NCI-H1436 treated with DMSO at 0.1 percent for 48 hours (cell line): ENCODE measurements around the gene LRP5.

ENCODE experiments used
- DNase-seq: peaks from one replicate; lab custom pipeline; 2025; lab: John Stamatoyannopoulos, UW

LRP5 gene

DNA sequence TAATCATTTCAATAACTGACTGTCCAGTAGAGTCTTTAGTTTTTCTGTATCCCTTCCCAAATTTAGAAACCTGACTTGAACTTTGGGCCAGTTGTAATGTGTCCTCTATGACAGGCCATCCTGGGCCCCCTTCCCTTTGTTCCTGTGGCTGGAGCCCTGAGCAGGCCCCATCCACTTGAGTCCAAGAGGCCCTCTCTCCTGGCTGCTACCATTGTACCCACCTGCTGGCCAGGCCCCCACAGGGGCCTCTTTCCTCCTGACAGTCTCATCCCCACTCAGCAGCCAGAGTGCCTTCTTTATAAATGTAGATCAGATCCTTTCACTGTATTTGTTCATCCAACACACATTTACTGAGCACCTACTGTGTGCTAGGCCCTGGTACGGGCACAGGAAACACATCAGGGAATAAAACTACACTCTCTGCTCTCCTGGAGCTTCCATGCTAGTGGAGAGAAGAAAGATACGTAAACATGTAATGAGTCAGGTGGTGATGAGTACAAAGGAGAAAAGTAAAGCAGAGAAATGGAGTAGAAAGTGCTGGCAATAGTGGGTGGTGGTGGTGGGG lies 2.7 kb upstream of the LRP5 start:
- DNase-seq = no peak

DNA sequence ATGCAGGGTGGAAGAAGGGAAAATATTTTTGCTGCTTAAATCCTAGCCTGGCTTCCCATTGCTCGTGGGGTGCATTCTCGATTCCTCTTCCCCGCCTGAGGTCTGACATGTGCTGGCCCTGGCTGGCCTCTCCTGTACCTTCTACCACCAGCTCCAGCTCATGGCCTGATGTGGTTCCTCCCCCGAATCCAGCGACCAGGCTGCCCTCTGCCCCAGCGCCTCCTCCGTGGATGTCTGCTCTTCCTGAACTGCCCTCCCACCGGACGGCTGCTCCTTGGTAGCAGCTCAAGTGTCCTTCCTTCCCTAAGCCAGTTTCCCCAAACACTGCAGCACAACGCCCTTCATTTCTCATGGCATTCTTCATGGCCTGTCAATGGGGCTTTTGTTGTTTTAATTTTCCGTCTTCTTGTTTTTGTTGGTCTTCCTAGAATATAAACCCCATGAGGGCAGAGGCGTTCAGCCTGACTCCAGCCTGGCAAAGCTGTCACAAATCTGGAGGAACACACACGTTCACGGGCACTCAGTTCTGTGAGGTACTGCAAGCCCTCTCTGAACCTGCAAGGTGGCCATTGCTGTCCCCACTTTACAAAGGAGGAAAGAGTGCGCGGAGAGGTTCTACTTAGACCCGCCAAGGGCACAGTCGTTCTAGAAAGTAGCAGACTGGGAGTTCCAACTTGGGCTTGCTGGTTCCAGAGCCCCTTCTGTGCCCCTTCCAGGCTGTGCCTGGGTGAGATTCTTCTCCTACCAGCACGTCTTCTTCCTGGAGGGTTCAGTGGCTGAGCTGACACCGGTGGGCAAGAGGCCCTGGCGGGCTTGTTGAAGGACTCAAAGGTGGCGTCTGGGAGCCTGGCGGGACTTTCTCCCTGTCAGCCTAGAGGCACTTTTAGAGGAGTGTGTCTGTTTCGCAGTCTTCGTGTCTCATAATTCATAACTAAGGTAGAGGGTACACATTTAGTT lies 953 bp upstream of the LRP5 start:
- DNase-seq = no peak

DNA sequence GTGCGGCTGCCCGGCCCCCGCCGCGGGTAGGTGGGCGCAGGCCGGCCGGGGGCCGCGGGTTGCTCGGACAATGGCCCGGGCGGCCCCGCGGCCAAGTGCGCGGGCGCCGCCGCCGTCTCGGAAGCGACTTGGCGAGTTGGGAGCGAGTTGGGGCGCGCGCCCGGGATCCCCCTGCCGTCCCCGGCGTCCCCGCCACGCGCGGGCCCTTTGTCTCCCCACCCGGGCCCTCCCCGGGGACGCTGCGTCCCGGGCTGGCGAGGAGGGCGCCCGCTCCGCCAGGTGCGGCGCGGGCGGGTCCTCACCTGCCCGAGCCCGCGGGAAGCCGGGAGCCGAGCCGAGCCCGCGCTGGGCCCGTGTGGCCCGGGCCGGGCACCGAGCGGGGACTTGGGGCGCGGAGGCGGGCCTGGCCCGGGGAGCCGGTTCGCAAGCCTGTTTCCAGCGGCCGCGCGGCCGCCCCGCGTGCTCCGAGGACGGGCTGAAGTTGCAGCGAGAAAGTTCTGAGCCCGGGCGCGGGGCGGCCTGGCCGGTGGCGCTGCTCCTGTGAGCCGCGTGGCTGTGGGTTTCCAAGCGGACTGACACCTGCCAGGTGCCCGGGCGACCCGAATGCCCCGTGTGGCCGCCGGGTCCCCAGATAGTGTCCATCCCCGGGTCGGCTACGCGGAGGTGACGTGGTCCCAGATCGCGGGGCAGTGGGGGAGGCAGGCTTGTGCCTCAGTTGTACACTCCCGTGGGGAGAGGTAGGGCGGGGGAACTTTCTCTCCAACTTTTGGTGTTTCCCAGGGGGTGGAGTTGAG lies 586 bp downstream of the LRP5 start:
- no peak for DNase-seq

DNA sequence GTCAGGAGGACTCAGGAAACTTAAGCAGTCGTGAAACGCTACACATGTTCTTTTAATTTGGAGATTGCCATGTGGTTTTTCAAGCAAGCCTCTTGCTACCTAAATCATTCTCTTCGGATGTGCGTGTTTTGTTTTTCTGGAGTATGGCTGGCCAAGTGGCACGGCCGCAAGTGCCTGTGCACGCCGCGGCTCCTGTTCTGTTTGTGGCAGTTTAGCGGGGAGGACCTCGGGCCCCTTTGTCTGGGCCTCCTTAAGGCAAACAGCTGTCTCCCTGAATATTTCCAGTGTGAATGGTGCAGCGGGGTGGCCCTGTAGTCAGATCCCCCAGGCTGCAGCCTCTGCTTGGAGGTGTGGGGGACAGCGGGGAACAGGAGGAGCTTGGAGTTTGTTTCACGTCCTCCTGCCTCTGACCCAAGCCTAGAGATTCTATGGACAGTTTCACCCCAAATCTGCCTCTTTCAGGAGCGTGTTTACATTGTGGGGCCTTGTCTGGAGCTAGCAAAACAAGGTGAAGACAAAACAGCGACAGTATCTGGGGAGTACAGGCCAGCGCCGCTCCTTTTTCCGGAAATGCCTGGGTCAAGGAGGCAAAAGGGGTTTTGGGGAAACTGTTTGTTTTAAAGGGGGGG lies 1.3 kb downstream of the LRP5 start:
- no peak for DNase-seq

DNA sequence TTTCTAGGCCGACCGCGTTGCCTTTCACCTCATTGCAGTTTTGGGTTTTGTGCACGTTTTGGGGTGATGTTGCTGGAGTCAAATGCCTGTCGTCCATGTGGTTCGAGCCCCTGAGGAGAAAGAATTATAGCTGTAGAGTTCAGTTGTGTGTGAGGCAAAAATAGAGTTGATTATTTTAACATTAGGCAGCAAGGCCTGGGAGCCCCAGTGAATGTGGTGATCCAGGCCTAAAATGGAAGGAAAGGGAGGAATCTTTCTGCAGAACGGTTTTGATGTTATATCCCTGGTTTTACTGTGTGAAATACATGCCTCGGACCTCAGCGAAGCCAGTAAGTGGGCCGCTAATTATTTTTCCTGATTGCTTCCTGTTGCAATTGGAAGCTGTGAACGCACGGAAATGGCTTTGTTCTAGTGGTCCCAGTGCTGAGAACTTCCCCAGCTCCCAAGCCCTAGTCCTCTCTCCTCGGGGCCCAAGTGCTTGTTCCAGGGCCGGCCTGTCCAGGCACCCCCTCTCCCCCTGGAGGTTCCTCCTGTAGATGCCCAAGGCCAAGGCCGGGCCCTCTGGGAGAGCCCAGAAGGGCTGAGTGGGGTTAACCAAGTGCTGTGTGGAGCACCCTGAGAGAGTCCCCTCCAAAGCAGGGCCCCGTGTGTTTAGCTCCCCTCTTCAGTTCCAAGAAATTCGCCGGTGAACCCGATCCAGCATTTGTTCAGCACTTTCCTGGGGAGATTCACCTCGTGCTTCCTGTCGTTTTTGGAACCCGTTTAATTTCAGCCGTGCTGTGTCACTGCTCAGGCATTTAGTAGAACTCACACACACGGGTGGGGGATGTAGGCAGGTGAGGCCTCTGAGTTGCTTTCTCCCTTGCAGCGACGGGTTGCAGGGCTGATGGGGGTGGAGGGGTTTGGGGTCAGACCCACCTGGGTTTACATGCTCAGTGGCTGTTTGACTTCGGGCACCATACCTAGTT lies 2.1 kb downstream of the LRP5 start:
- no peak for DNase-seq

DNA sequence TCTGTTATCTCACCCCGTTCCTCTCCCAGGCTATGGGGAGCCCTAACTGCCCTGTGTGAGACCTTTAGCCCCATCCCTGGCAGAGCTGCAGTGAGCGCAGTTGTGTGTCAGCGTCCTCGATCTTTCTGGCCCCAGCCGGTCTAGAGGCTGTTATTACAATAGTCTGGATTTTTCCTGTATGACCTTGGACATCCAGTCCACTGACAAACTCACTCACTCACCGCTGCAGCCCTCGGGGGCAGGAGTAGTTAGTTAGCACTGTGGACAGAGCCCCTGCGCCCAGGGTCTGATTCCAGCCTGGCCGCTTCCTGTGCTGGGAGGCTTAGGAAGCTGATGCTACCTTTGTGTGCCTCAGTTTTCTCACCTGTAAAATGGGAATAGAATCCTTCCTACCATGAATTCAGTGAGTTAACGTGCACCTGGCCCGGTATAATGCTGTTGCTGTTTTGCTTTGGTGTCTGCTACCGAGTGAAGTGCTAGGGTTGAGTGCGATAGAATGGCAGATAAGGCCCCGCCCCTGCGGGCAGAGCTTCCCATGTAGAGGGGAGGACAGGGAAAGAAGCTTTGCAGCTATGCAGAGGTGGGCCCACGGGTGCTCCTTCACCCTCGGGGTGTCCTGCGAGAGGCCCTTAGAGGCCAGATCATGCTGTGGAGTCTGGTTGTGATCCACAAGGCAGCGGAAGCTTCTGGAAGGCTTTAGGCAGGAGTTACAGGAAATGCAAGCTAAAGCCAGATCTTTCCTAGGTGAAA lies 3.0 kb downstream of the LRP5 start:
- no peak for DNase-seq

DNA sequence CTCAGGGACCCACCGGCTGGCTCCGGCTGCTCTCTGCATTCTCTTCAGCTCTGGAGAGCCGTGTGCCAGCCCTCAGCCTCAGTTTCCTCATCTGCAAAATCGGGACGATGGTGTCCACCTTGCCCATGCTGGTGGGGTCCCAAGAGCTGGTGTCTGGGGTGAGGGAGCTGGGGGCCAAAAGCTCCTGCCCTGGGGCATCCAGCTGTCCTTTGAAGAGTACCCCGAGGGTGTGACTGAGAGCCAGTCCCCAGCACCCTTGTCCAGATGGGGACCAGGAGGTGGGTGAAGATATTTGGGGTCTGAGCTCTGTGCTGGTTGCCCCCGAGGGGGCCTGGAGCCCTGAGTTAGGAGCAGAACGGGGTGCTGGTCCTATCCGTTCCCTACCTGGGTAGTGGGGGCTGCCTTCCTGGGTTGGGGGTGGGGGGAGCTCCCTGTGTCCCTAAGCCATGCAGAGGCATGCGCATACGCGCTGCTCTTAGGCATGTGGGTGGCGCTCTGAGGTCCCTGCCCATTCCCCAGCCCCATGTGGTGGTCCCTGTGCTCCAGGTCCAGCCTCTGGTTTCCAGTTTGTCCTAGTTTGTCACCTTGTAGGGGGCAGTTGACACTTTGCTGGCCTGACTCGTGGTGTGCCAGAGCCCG lies 4.9 kb downstream of the LRP5 start:
- DNase-seq = no peak

DNA sequence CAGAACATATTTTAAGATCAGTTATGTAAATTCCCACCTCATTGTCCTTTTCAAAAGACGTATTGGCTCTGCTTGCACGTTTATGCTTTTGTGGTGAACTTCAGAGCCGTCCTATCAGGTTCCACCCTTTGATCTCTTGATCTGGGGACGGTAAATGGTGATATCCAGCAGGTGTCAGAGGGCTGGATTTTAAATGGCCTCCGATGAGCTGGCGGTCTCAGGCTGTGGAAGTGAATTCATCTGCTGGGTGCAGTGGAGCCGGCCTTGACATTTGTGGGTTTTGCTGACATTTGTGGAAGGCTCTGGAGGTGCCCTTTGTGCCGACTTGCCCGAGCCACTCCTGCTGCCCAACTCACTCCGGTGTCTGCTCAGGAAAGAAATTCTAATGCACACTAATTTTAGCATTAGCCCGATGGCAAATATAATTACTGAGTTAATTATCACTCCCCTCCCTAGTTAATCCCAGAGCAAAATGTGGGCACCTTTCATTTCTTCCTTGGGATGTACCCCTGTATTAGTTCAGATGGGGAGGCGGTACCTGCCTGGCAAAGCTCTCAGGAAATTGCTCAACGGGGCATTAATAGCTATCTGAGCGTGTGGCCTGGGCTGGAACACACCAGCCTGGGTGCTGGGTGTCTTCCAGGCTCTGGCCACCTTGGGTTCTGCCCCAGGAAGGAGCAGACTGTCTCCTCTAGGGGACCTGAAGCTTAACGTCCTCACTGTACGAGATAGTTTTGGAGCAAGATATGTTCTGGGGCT lies 9.1 kb downstream of the LRP5 start:
- no peak for DNase-seq

DNA sequence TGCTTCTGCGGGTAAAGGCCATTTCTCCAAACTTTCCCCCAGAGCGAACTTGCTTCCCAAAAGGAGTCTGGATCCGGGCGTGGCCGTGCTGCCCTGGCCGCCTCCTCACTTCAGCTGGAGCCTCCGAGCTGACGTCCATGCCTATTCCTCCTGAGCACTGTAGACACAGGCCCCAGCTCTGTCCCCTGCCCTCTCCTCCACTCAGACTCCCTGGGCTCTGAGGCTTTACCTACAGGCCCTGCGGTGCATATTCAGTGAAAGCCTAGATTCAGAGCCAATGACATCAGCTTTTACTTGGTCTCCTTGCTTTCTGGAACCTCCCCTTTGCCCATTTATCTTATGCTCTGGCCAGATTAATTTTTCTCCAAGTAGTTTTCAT lies 9.7 kb downstream of the LRP5 start:
- no peak for DNase-seq

DNA sequence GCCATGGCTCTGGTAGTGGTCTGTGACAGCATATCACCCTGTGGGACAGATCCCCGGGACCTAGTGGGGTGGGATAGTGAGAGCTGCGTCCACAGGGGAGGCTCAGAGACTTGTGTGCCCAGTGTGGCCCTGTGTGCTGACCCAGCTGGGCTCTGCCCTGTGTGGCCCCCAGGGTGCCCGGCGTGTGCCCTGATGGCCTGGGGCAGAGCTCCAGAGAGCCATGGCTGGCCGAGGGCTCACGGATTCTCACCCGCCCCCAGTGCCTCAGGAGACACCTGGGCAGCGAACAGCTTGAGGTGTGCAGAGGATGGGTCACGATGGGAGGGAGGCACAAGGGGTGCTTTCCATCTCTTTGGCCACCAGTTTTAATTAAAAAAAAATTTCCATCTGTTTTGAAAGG lies 11.8 kb downstream of the LRP5 start:
- no peak for DNase-seq

DNA sequence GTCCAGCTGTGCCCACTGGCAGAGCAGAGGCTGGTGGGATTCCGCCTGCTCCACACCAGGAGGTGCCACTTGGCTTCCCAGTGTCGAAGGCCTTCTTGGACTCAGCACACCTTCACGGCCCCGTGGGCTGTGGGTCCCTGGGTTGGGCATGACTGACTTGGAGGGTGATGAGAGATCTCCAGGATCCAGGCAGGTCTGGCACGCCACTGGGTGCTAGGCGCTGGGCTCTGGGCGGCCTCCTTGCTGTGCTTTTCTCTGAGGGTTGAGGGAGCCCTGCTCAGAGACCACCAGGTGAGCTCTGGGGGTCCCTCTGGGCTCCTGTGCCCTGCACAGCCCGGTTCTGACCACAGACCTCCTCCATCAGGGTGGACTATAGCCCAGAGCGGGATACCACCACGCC lies 12.3 kb downstream of the LRP5 start:
- DNase-seq = no peak

DNA sequence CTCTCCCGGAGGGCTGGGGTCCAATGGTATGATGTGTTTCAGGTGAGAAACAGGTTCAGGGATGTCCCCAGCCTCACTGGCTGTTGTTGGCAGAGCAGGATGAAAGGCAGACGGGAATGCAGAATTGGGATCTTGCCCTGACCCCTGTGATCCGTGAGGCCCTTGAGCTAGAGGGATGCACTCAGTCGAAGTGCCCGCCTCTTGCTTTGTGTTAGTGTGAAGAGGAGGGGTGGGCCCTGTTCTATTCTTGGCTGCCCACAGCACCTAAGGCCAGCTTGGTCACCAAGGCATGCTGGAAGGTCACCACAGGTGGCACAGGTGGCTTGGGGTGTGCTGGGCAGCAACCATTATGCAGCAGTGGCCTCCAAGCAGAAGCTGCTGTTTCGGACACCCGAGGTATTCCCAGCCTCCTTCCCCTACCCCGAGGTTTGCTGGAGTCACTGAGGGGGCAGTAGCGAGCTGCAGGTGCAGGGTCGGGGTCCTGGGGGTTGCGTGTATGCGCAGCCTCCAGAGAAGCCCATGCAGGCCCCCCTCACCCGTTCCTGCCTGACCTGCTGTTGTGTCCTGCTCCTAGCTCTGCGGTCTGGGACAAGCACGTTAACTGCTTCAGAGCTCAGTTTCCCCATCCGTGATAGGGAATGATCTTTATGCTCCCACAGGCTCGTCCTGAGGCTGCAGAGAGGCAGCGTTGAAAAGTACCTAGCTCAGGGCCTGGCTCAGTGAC lies 13.0 kb downstream of the LRP5 start:
- DNase-seq = no peak

DNA sequence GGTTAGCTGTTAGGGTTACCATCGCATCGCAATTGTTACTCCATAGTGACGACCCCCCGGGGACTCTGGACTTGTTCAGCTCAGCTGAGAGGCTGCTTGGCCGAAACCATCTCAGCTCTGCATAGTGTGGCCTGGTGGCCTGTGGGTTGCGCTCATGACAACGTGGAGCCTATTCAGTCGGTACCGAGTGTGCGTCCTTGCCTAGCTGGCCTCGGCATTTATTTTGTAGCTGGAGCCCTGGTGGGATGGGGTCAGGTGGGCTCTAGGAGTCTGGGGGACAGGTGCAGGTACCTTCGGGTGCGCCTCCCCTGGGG lies 13.5 kb downstream of the LRP5 start:
- DNase-seq = no peak

DNA sequence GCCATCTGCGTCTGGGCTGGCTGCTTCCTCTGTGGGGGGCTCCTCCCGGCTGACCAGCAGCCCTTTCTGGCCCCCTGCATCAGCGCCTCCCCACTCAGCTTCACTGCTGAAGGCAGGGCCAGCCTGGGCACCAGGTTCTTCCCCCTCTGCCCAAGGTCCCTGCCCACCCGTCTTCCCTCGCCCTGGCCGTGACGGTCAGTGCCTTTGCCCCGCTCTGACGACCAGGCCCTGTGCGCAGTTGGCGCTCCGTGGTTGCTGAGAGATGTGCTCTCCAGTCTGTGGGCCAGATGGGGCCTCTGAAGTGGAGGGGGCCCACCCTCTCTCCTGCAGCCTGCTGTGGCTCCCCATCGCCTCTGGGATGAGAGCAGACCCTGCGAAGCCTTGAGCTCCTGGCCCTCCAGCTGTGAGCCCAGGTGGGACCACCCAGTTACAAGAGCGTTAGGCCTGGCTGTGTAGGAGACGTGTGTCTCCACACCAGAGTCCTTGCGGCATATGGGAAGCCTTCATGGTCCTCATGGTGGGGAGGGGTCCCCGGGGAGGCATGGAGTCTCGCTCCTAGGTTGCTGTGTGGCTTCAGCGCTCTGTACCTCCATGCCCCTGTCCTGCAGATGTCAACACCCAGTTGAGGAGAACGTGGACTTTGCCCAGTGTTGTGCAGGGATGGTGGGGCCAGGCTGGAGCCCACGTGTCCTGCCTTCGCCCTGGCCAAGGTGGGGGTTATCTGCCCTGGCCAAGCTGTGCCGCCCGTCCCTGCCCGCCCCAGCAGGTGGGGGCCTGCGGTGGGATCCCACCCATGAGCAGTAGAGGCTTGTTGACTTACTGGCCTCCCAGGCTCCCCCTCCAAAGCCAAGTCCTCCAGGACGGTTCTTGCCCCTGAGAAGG lies 14.2 kb downstream of the LRP5 start:
- DNase-seq = no peak

DNA sequence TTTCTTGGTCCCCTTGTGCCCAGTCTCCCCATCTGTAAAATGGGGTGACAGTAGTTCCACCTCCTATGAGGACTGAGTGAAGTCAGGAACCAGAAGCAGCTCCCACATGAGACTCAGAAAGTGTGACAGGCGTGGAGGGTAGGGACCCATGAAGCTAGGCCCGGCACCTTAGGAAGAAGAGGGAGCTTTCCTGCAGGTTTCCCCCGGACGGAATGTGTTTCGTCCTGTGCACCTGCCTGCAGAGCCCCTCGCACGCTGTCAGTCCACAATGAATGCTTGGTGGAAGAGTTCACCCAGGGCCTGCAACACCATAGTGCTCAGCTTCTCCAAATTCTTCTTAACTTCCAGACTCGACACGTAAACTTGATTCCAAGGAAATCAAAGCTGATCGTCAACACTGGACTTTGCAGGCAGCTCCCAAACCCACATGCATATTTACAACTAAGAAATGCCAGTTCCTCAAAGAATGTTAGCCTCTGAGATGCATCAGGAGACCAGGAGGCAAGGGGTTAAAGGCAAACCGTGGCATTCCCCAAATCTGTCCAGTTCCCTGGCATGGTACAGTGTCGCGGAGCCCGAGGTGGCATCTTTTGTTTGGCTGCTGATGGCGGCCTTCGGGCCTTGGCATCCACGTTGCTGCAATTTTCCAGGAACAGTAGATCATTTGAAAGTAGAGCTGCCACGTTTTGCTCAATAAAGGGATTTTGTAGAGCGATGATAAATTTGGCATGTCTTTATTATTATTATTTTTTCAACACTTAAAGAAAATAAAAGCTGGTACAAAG lies 15.4 kb downstream of the LRP5 start:
- DNase-seq = no peak

DNA sequence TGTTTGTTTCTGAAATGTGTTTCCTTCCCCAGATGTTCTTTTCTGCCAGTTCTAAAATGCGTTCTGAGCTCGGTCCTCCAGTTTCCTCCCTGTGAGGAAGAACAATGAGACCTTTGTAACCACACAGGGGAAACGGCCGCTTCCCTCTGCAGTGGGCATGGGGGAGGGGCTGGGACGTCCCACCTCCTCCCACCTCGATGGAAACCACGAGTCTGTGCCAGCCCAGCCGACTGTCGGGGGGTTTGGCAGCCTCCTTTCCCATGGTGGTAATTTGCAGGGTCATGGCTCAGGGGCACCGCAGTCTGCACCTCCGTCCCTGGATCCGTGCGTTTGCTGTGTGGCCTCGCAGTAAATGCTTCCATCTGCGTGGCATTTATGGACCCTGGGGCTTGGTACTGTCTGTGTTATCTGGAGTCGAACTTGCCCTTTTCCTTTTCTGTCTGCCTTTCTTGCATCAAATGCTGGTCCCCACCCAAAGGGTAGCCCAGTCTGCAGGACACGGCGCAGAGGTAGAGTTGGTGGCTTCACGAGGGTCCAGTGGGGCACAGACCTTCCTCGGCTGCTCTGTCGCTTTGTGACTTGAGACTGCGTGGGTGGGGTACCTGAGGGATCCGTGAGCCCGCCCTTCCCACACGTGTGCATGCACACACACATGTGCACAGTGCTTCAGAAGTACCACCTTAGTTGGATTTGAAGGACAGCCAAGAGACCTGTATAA lies 16.1 kb downstream of the LRP5 start:
- no peak for DNase-seq
